GM19035 (cell line): ENCODE results near the gene MOBP.

Experiments
- ATAC-seq: cut with Tn5 transposase; IDR thresholded peaks from one replicate; pipeline ENCODE4 v1.9.1; 2021; ENCODE audit not compliant: unreplicated experiment

Gene MOBP

DNA sequence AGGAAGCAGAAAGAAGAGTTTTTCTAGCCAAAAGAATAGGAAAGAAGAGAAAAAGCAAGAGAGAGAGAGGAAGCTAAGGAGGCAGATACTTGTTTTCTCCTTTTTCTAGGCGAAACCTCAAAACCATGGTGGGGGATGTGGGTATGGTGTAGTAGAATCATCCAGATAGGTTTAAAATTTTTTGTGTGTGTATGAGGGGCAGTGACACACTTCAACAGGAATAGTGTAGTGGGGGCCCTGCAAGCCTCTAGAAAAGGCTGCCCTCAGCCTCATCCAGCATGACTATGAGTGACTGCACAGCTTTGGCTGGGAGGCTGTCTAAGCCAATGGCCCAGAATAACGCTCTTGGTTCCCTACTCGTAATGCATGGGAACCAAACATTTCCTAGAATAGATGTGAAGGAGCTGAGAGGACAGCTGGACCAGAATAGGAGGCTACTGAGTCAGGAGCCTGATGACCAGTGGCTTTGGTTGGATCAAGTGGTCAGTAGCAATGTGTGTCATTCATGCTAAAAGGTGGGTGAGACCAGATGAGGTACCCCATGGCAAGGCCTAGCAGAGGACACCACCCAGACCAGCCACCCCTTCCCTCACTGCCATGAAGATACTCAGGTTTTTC is 24.4 kb downstream of the MOBP start:
- no peak for ATAC-seq

DNA sequence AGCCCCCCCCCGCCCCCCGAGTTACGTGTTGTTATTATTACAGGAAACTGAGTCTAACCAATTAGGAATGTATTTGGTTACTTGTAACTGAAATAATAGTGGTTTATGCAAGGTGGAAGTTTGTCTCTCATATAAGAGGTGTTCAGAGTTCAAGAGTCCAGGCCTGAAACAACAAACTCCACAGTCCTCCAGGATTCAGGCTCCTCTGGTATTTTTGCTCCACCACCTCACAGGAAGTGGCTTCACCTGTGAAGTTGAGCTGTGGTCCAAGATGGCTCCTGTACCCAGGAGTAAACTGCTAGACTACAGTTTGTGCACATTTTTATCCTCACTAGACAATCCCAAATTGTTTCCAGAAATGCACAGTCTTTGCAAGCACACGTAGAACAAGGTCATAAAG is 27.3 kb downstream of the MOBP start:
- ATAC-seq: no peak

DNA sequence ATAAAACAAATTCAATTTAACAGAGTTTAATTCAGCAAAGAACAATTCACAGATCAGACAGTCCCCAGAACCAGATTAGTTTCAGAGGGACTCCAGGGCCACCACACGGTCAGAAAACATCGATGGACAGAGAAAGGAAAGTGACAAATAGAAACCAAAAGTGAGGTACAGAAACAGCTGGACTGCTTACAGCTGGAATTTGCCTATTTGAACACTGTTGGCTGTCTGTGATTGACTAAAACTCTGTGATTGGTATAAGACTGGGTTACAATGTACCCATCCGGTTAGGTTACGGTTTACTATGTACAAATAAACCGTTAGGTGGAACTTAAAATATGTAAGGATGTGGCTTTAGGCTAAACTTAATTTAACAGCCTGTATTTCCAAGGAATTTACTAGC is 30.3 kb downstream of the MOBP start:
- no peak for ATAC-seq

DNA sequence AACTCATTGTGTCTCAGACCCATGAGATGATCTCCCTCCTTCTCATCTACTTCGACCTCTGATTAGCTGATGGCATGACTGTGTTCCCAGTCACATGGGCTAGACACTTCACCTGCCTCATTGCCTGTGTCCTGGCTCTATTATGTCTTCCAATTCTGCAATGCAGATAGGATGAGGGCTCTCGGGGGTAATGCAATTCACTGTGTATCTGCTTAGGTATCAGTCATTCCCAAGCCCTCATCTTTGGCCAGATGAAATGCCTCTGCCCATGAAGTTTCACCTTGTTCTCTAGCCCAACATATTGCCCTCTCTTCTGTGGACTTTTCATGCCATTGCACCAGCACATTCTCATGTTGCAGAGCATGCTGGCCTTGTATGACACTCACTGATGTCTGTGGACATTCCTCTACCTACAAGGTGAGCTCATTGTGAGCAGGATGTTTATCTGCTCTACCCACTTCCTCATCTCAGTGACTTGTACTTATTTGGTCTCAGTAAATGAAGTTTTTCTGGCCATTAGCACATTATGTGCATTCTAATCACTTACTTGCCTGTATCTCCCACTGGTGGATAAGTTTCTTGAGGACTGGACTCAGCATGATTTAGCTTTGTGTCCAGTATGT is 32.3 kb downstream of the MOBP start:
- ATAC-seq: no peak

DNA sequence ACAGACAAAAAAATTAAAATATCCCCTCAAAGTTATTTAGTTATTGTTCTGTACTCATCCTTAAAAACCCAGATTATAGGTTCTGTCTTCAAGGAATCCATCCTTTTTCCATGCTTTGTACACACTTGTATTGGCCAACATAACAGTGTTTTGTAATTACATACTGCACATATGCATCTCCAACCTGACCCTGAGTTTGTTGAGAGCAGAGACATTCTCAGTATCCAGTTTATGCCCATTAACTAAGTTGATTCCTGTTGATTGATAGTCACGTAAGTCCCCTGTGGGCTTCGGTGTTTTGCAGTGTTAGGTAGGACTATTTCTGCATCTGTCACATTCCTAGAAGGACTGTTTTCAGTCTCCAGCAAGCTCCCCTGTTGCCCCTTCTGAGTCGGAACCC is 33.6 kb downstream of the MOBP start:
- no peak for ATAC-seq

DNA sequence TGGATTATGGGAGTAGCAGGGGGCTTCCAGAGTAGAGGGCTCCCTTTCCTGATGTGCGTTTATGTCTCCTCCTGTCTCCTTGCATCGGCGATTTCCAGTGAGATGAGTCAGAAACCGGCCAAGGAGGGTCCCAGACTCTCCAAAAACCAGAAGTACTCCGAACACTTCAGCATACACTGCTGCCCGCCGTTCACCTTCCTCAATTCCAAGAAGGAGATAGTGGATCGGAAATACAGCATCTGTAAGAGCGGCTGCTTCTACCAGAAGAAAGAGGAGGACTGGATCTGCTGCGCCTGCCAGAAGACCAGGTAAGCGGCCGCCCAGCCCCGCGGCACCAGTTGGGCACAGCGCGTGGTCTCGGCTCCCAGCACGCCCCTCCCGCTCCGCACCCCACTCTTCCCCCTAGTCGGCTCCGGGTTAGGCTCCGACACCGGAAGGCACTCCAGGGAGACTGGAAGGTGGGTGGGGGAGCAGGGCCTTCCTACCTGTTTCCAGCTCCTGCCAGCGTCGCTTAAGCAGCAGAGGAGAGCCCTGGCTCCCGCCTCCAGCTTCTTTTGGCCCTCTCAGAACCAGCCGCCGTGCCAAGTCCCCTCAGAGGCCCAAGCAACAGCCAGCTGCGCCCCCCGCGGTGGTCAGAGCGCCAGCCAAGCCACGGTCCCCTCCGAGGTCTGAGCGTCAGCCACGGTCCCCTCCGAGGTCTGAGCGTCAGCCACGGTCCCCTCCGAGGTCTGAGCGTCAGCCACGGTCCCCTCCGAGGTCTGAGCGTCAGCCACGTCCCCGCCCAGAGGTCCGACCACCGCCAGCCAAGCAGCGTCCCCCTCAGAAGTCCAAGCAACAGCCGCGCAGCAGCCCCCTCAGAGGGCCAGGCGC is 34.7 kb downstream of the MOBP start:
- no peak for ATAC-seq

DNA sequence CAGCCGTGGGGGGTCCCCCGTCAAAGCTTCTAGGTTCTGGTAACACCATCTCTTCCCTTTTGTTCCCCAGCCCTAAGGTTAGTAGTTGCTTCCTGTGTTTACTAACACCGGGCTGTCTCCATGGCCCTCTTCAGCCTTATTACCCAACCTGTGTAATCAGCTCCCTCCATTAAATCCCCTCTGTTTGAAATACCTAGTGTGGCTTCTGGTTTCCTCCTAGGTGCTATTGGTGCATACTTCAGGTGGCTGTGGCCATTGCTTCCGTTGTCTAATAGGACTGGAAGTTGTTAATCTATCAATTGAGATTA is 35.3 kb downstream of the MOBP start:
- ATAC-seq: no peak

DNA sequence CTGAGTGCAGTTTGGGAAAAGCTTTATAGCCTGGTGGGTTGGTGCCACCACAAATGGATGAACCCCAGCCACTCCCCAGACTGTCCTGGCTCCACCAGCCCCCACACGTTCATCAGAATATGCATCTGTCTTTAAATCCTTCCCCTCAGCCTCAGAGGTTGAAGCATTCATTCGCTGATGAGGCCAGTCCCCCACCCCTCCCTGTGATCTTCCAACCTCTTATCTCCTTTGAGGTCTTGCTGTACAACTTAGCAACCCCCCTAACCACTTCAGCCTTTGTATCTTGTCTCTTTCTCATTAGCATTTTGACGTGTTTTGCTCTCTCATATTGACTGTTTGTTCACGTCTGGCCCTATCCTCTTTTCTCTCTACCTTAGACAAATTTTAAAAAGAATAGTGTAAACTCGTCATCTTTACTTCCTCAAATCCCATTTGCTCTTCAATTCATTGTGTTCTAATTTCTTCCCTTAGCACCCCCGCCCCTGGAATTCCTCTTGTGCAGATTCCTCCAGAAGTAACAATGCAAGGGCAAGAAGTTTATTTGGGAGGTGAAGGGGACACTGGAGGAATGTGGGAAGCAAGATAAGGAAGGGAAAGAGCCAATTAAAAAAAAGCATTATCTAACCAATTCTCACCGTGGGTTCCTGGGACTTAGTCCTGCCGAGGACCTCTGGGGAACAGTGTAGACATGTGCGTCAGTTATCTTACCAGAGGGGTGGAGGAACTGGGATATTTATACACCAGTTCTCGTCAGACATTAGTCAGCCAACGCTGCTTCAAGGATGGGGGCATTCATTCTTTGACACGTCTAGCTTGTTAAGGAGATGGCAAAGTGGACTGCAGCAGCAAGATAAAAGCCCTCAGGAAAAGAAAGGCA is 38.6 kb downstream of the MOBP start:
- no peak for ATAC-seq

DNA sequence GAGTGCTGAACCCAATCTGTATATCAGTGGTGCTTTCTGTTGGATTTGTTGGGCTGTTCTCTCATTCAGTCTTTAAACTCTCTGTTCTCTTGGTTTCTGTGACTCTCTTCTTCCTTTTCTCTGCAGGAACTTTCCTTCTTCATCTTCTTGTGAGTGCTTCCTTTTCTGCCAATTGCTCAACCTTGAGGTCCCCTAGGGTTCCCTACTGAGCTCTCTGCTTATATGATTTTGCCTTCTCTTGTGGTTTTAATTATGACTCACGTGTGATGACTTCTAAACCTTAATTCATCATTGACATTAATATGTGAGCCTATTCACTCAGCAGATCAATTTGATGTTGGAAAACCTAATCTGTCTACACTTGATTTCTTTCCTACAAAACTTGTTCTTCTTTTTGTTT is 39.4 kb downstream of the MOBP start:
- ATAC-seq: no peak

DNA sequence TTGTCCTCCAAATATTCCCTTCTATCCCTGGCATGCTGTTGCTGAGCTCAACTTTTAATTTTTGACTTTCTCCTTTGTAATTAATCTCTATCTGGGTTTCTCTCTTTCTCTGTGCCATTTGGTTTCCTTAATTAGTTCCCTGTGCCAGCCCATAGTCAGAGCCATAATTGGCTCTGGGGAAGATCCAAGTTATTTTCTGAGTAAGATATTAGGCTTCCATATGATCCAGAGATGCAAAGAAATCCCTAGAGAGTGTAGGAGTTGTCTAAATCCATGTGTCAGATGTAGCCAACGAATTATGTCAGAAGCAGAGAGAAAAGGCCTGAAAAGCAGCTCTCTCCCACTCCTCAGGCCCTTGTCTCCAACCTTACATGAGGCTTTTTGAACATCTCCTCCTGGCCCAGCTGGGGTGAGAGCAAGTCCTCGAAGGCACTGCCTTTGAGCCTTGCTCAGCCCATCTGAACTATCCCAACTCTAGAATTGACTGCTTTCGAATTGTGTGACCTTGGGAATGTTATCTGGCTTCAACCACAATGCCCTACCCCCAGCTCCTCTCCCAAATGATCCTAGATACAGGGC is 46.4 kb downstream of the MOBP start:
- ATAC-seq: no peak

DNA sequence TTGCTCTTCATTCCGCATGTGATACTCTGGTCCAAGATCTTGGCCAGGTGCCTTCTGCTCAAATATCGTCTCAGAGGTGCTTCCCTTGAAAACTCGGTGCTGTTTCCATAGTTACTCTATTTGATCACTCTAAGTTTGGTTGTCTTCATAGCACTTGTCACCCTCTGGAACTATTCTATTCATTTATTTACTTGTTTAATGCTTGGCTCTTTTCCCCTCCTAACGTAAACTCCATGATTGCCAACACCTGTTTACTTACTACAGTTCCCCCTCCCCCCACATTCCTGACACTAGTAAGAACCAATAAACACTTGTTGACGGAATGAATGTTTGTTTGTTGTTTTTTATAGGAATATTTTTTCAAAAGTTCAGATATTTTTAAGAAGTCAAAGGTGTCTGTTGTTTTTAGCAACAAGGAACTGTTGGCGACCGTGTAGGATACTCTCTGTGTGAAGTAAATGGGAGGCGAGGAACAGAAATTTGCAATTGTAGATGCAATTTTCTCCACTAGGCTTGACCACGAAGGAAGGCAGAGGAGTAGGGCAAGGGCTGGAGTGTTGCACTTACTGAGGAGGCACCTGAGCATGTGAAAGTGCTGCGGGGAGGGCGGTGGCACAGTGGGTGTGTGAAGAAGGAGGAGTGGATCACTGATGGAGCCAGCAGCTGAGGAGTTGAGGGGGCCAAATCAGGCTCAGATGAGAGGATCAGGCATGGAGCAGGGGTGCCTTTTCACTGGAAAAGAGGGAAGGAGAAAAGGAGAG is 48.4 kb downstream of the MOBP start:
- ATAC-seq: no peak

DNA sequence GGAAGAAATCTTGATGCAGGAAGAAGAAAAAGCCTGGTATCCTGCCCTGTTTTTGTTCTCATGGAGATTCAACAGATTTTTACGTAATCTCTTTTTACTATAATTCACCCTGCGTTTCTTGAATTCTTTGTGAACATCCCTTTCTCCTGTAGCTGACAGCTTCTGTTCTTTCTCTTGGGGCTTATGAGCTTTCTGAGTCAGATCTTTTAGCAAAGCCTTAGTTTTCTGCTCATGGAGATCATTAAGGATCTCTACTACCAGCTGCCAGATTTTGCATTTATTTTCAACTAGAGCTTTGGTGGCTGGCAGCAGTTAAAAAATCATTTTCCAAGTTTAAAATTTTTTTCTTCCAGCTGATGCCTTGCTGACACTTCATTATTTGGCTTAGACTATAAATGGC is 51.6 kb downstream of the MOBP start:
- ATAC-seq: no peak

DNA sequence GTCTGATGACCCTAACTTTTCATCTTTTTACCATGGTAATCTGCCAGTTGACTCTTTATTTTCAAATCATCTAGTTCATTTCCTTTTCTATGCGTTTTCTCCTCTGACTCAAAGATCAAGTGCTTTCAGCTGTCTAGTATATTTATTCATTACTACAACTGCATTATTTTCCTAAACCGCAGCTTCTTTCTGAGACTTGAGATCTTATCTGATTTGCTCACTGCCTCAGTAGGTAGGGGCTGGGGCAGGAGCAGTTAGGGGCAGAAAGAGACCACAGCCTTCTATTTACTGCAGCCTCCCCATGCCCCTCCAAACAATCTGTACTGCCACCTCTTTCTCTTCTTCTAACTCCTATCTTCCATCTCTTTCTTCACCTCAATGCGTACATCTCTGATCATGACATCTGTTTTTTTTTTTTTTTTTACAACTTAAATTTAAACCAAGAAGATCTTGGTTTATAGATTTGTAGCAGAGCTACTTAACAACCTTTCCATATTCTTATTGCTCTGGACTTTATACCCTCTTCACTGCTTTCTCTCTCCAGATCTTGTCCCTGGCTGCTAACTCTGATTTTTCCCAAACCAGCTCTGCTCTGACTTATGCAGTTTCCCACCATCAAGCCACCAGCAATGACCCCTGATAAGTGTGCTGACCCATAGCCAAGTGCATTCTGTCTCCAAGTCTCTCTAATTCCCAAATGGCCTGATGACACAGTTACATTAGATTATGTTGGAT is 52.2 kb downstream of the MOBP start:
- no peak for ATAC-seq

DNA sequence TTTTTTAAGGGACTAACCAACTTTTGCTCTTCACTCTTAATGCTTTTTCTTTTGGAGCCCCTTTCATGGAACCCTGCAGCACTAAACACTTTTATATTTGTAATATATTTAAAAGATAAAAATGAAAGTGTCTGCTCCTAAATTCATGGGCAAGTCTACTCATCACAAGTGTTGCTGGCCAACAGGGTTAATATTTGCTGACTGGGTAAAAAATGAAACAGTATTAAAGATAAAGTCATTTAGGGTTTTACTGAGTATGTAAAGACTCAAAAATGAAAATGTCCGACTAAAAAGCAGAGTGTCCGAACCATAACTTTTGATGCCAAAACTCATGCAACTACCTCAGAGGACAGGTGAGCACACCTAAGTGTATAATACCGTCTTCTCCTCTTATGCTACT is 54.0 kb downstream of the MOBP start:
- no peak for ATAC-seq

DNA sequence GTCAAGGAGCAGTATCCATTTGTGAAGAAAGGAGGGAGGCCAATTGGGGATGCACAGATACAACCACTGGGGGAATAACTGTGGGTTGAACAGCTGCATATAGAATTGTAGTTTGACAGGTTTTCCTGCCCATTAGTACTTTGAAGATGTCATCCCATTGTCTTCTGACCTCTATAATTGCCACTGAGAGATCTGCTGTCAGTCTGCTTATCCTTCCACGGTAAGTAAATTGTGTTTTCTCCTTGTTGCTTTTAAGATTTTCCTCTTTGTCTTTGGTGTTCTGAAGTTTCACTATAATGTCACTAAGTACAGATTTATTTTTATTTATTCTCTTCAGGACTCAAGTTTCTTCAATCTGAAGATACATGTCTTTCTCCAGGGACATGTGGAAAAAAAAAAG is 56.6 kb downstream of the MOBP start:
- ATAC-seq: no peak

DNA sequence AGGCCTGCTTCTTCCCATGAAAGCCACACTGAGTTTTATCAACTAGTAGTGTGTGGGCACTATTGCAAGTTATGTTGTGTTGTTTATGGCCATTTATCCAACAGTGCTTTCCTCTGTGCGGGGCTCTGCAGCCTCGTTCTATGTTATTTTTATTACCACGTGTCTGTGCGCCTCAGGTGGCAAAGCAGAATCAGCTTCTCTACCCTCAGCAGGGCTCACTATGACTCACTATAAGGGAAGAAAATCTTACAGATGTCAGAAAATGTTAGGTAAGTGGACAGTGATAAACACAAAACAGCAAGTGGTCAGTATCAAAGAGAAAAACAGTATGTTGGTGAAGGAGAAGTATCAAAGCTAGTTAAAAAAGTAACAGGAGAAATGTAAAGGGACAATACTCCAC is 61.4 kb downstream of the MOBP start:
- no peak for ATAC-seq

DNA sequence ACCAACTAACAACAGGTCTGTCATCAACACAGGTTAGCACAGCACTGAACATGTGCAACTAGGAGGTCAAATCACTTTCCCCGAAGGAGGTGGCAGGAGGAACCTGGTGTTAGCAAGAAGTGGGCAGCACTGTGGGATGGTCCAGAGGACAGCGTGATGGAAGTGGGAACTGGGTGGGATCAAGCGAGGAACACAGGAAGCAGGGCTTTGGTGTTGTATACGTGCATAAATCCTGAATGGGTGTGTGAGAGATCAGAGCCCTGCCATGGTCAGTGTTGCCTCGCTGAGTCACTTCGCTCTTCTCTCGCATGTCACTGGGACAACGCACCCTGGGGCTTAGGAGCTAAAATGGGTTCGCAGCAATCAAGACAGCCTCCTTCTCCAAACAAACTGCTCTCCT is 62.1 kb downstream of the MOBP start:
- ATAC-seq: no peak

DNA sequence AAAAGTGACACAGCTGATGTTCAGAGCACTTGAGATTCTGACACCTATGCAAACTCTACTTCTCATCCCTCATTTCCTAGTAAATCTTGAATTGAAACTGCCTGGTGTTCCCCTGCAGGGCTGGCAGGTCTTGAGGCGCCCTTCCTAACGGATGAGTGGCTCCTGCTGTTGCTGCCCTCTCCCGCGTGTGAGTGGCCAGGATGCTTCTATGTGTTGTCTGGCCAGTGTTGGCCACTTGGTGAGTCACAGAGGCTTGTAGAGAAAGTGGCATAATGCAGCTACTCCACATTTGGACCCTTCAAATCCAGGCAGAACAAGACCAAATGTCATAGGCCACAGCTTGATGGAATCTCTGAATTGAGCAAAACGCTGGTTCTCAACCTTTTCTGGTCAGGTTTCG is 63.6 kb downstream of the MOBP start:
- ATAC-seq: no peak

DNA sequence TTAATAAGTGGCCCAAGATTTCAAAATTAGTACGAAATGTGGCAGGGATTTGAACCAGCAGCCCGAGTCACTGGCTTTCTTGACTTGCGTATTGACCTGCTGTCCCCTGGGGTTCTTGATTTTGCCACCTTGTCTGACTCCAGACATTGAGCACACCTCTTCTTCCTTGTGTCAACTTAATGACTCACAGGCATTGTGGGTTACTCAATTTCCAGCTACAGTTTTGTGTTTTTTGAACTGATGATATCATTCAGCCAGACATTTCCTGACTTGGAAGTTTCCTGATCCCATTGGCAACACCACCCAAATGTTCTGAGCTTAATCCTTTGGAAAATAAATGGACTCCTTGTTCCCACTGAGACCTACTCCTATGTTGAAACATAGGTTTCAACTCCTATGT is 64.2 kb downstream of the MOBP start:
- no peak for ATAC-seq

DNA sequence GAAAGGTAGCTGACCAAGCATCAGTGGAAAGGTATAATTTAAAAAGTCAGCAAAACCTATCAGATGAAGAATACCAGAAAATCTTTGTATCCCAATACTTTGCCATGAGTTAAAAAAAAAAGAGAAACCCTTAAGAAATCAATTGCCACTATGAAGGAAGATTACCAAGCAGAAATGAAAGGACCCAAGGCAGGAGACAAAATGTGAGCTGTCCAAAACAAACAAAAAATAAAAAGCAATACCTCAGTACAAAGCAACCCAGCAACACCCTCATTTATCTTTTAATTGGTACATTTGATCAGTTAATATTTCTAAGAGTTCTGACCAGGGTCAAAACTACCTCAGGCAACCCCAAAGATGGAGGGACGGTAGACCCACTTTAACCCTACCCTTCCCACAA is 65.3 kb downstream of the MOBP start:
- no peak for ATAC-seq
